NOMO-1 treated with DMSO at 0.1 percent for 48 hours (cell line): ENCODE data around the gene XPO6.
A peak's percentile ranks its signal among the peaks of the same experiment; 100 is the strongest.

ENCODE experiments used
- DNase-seq: peaks from one replicate; lab custom pipeline; 2025; ENCODE audit not compliant: unreplicated experiment; lab: John Stamatoyannopoulos, UW

Gene XPO6

GRCh38 chr16:28064706-28065249 lies 147.0 kb downstream of the XPO6 start:
- no peak for DNase-seq

GRCh38 chr16:28064150-28064549 lies 147.6 kb downstream of the XPO6 start:
- no peak for DNase-seq

DNA sequence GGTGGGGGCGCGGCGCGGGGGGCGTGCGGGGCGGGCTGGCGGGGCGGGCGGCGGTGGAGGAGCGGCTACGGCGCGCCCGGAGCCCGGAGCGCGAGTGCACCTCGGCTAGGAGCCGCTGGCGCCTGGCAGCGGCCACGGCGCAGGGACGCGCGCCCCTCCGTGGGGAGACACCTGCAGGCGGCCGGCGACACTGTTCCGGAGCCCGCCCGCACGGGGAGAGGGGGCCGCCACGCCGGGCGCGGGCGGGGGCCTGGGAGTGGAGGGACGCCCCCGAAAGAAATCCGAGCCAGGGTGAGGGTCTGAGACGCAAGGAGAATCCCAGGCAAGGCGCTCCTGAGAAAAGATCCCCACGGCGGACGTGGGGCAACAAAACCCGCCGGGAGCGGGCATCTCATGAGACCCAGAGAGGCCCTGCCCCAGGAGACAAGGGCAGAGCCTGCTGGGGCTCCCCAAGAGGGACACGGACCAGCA lies 148.1 kb downstream of the XPO6 start, which contains the start of gene GSG1L:
Gene GSG1L, minus strand, starts transcription at position 124 of the 471 bp plus-strand sequence. CDS start 290 bp downstream, outside the sequence.
- no peak for DNase-seq

DNA sequence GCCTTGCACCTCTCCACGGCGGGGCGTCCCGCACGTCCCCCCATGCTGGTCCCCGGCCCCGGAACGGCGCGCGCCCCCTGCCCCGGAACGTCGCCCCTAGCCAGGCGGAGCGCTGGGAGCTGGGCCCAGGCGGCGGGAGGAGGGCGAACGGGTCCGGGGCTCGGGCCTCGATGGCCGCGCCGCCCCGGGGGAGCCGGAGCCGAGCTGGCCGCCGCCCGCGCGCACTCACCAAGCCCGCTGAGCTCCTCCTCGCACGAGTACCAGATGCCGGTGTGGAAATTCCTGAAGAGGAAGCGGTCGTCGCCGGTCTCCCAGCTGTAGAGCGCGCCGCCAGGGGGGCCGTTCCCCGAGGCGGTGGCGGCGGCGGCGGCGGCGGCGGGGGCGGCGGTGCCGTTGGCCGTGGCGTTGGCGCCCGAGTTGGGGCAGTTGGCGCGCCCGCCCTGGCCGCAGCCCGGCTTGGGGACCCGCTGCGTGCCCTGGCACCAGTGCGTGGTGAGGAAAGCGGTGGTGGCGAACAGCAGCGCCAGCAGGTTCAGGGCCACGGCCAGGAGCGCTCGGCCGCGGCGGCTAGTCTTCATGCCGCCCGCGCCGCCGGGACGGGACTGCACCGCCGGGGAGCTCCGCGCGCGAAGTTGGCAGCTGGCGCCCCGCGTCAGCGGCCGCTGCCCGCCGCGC lies 148.8 kb downstream of the XPO6 start:
- peak; percentile 45 for DNase-seq

DNA sequence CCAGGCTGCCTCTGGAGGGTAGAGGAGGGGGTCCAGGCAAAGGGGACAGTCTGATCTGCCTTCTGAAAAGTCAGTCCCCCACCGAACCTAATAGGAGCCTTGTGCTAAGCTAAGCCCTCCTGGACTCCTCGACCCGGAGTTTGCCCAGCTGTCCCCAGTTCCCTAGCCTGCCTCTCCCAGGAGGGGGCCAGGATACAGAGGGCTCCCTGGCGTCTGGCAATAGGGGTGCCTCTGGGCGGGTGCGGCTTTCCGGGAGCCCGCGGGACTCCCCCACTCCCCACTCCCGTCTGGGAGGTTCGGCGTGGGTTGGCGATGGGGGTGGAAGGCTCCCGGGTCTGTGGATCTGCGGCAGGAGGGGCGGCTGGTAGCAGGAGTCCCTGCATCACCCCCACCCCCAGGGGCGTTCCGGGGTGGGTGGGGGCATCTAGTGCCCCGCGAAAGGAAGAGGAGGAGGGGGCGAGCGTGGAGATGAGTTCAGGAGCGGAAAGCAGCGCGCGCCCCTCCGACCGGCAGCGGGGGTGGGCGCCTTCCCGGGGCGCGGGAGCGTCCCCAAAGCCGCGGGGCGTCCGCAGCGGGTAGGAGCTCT lies 149.4 kb downstream of the XPO6 start:
- no peak for DNase-seq

- no peak for DNase-seq
Measured at GRCh38 chr16:28061352-28062101, 150.2 kb downstream of the XPO6 start.

GRCh38 chr16:28059841-28060575 lies 151.8 kb downstream of the XPO6 start:
- DNase-seq = no peak

- DNase-seq = no peak
Measured at GRCh38 chr16:28058839-28059589, 152.8 kb downstream of the XPO6 start.

DNA sequence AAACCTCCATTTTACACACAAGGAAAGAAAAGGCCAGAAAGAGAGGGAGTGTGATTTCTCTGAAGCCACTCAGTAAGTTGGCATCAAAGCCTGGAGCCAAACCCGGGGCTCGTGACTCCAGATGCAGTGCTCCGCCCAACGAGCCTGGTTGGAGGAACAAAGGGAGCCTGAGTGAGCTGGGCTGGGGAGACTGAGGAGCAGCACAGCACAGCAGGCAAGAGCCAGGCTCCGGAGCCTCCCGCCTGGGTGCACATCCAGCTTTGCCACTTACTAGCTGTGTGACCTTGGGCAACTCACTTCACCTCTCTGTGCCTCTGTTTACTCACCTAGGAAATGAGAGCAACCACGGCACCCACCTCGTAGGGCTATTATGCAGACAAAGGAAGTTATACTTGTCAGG lies 153.8 kb downstream of the XPO6 start:
- no peak for DNase-seq

GRCh38 chr16:28053461-28053860 lies 158.3 kb downstream of the XPO6 start:
- DNase-seq = no peak

DNA sequence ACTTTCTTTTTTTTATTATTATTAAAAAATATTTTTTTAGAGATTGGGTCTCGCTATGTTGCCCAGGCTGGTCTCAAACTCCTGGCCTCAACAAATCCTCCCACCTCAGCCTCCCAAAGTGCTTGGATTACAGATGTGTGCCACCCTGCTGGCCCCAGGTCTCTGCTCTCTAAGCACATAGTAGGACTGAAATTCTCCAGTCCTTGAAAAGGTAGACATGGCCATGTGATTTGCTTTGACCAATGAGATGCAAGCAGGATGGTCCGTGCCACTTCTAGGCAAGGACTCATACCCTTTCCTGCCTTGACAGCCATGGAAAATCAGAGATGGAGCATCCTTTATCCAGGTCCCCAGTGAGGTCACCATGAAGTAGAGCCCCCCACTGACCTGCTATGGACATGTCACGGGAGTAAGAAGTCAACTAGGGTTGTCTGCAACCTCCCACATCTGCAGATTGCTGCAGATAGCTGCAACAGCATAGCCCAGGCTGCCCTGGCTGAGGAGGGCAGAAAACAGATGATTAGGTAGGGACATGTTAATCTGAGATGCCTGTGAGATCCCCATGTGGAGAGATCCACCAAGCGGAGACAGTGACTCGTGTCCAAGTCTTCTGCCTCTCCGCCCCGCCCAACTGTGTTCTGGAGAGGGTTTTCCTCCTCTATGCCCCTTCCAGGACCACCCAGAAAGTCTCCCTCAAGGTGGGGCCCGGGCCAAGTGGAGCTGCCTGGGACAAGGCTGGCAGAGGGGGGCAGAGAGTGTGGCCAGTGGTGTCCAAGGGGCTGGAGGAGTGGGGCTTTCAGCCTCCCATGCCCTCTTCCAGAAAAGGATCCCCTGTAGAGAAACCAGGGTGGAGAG lies 159.3 kb downstream of the XPO6 start:
- no peak for DNase-seq

DNA sequence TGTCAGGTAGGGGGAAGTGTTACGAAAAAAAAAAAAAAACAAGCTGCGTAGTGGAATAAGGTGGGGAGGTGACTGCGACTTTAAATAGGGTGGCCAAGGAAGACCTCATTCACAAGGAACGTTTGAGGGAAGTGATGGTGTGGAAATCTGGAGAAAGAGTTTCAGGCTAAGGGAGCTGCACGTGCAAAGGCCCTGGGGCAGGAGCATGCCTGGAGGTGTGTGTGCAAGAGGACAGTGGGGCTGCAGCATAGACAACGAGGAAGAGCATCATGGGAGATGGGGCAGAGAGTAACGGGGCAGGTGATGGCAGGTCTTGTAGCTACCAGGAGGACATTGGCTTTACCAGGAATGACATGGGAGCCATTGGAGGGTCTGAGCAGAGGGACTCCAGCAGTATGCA lies 160.3 kb downstream of the XPO6 start:
- no peak for DNase-seq
